Sigmoid colon (tissue), 7 donors: ENCODE measurements around the gene RASAL1. TPM values are rescaled to one million over a fixed set of nuclear protein-coding genes. Genes with fewer than 3 reads are reported as not detected.

Experiments
- DNase-seq: peaks from one replicate; pipeline ENCODE4 v3.0.0-alpha.2; 2019
- H3K27ac ChIP-seq, 4 donors: fragments of 200-600 bp; sonication (generic); one replicate each; pipeline ENCODE4 v1.5.1; 2016 to 2019; ENCODE audit warnings: mild to moderate bottlenecking in 1 of 4
- H3K27me3 ChIP-seq, 3 donors: fragments of 200-600 bp; sonication (generic); one replicate each; pipeline ENCODE4 v1.5.1; 2019; ENCODE audit warnings: mild to moderate bottlenecking in 1 of 3
- H3K36me3 ChIP-seq, 4 donors: fragments of 200-600 bp; sonication (generic); one replicate each; pipeline ENCODE4 v1.5.1; 2016 to 2019
- H3K4me1 ChIP-seq, 4 donors: fragments of 200-600 bp; sonication (generic); one replicate each; pipeline ENCODE4 v1.5.1; 2017 to 2019
- H3K4me3 ChIP-seq, 4 donors: fragments of 200-600 bp; sonication (generic); one replicate each; pipeline ENCODE4 v1.5.1; 2017 to 2019; ENCODE audit warnings: mild to moderate bottlenecking in 2 of 4, moderate library complexity in 1 of 4
- H3K9me3 ChIP-seq, 4 donors: fragments of 200-600 bp in 3 of 4; sonication (generic) in 3 of 4; one replicate each; pipeline versions ENCODE4 v1.5.1 to v1.6.1; 2013 to 2019
- EP300 ChIP-seq, 4 donors: sonication (generic); formaldehyde crosslinking; IDR thresholded peaks; one replicate each; pipeline ENCODE4 v1.6.1; 2017; ENCODE audit warnings: antibody characterized with exemption in 4 of 4
- POLR2A ChIP-seq, 2 donors: fragments of 450-650 bp; IDR thresholded peaks; one replicate each; pipeline ENCODE4 v1.6.1; 2016; ENCODE audit warnings: antibody characterized with exemption in 2 of 2, mild to moderate bottlenecking in 2 of 2, moderate library complexity in 2 of 2
- POLR2AphosphoS5 ChIP-seq, 4 donors: sonication (generic); formaldehyde crosslinking; IDR thresholded peaks; one replicate each; pipeline ENCODE4 v1.6.1; 2017; ENCODE audit warnings: antibody characterized with exemption in 4 of 4
- WGBS, 2 donors: extraction: QIAGEN DNeasy Blood & Tissue Kit; methylation state at CpG; one replicate each; pipeline ENCODE4 v1.1.7; 2013; 5-methylcytosine and 5-hydroxymethylcytosine counted together
- intact Hi-C: fragments of 100-400 bp; cut with DNase I; formaldehyde crosslinking; loops from one replicate; pipeline ENCODE4 v1.15.1; 2023
- polyA plus RNA-seq, 3 donors: library from polyadenylated mRNA; stranded (reverse); fragments of 200-250 nt; gene quantifications; one replicate each; pipeline ENCODE4 v1.2.3, GENCODE V29; 2013
- total RNA-seq, 4 donors: library from RNA; depleted of rRNA; stranded (reverse); fragments of >200 nt; gene quantifications; one replicate each; pipeline ENCODE4 v1.1.0, GENCODE V29; 2016
- TF ChIP-seq, protein P1 (sequence below), 4 experiments: fragments of 450-650 bp in 3 of 4; fragments of 200-600 bp in 1 of 4; IDR thresholded peaks; one replicate each; pipeline ENCODE4 v1.5.1; 2016 to 2019; ENCODE audit warnings: antibody characterized with exemption in 4 of 4, mild to moderate bottlenecking in 3 of 4, moderate library complexity in 2 of 4
- donor health status: healthy with polysubstance abuse.
- donor health status: Bipolar disorder and iron deficiency.
- donor health status: healthy.

Gene RASAL1
- total and polyA plus RNA-seq, 7 donors, result under 0.01 to 10.5 (median 3.0) TPM; not detected in 2

DNA sequence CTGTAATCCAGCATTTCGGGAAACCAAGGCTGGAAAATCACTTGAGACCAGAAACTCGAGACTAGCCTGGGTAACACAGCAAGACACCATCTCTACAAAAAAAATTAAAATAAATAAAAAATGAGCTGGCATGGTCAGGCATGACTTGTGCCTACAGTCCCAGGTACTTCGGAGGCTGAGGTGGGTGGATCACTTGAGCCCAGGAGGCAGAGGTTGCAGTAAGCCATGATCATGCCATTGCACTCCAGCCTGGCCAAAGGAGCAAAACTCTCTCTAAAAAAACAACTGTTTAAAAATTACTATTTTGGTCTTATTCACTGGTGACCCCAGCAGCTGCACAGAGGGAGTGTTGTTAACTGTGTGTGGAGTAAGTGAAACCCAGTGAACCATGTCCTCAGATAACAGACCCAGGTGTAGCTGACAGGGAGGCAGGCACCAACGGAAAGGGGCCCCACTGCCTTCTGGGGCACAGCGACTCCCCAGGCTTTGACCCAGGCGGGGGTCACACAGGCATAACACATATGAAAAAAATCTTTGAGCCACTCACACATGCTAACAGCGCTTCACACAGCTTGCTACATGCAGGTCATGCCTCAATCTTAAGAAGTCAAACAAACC lies 37.6 kb upstream of the RASAL1 start:
- no peaks in the 10 kb centered on the region for H3K4me1 ChIP-seq
- H3K4me3 ChIP-seq, result no peak overlapping the region
- peaks cover 72 to 97% (median 81%) of the 10 kb centered on the region in 4 donors for H3K36me3 ChIP-seq
- no peaks in the 10 kb centered on the region for H3K9me3 ChIP-seq
- H3K27me3 ChIP-seq, result no peaks in the 10 kb centered on the region
- no peak for TF ChIP-seq POLR2AphosphoS5 (IDR thresholded peaks at IDR 0.05)
- TF ChIP-seq EP300 (IDR thresholded peaks at IDR 0.05), result no peak
- no peak for TF ChIP-seq POLR2A (IDR thresholded peaks at IDR 0.05)
- TF ChIP-seq, protein P1, sequence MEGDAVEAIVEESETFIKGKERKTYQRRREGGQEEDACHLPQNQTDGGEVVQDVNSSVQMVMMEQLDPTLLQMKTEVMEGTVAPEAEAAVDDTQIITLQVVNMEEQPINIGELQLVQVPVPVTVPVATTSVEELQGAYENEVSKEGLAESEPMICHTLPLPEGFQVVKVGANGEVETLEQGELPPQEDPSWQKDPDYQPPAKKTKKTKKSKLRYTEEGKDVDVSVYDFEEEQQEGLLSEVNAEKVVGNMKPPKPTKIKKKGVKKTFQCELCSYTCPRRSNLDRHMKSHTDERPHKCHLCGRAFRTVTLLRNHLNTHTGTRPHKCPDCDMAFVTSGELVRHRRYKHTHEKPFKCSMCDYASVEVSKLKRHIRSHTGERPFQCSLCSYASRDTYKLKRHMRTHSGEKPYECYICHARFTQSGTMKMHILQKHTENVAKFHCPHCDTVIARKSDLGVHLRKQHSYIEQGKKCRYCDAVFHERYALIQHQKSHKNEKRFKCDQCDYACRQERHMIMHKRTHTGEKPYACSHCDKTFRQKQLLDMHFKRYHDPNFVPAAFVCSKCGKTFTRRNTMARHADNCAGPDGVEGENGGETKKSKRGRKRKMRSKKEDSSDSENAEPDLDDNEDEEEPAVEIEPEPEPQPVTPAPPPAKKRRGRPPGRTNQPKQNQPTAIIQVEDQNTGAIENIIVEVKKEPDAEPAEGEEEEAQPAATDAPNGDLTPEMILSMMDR (IDR thresholded peaks at IDR 0.05), result no peak
- no peak overlapping the region for H3K27ac ChIP-seq
- intact Hi-C loops, result no loop called here
- DNase-seq, result no peak
- 85 to 94% methylated on average over 7 of the region's 7 CpGs for WGBS, 2 donors

DNA sequence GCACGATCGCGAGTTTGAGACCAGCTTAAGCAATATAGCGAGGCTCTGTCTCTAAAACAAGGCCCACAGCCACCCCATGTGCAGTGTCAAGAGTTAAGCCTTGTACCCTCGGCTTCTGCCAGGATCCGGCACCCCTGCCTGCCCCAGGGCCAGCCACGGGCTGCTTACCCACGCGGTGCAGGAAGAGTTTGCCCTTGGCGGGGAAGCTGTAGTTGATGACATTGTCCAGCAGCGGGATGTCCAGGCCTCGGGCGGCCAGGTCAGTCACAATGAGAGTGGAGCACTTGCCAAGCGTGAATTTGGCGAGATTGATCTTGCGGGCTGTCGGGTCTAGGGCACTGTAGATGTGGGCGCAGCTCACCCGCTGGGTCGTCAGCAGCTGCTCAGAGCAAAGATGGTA lies 36.6 kb upstream of the RASAL1 start:
- H3K27me3 ChIP-seq, result no peaks in the 10 kb centered on the region
- H3K36me3 ChIP-seq, result peaks cover 72 to 97% (median 79%) of the 10 kb centered on the region in 4 donors
- H3K27ac ChIP-seq, result no peak overlapping the region
- no peak overlapping the region for H3K4me3 ChIP-seq
- intact Hi-C loops, result no loop called here
- no peaks in the 10 kb centered on the region for H3K4me1 ChIP-seq
- H3K9me3 ChIP-seq, result no peaks in the 10 kb centered on the region
- 95 to 96% methylated on average over 20 of the region's 20 CpGs for WGBS, 2 donors
- TF ChIP-seq POLR2A (IDR thresholded peaks at IDR 0.05) (no peak), EP300 (IDR thresholded peaks at IDR 0.05) (no peak), POLR2AphosphoS5 (IDR thresholded peaks at IDR 0.05) (no peak)
- TF ChIP-seq, protein P1 (IDR thresholded peaks at IDR 0.05), result no peak
- DNase-seq, result no peak

DNA sequence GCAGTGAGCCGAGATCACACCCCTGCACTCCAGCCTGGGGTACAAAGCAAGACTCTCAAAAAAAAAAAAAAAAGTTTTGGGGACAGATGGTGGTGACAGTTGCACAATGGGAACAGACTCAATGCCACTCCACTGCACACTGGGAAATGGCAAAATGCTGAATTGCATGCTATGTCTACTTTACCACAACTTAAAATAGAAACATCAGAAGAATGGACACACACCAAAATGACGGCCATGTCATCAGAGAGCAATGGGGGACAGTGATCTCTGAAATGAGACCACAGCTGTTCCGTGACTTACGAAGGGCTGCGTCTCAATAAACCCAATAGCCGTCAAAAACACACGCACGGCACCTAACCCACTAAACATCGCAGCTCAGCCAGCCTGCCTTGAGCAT lies 36.0 kb upstream of the RASAL1 start:
- H3K4me1 ChIP-seq, result no peaks in the 10 kb centered on the region
- intact Hi-C loops, result no loop called here
- no peak overlapping the region for H3K4me3 ChIP-seq
- 78 to 97% methylated on average over 9 of the region's 9 CpGs for WGBS, 2 donors
- no peak overlapping the region for H3K27ac ChIP-seq
- DNase-seq, result no peak
- H3K36me3 ChIP-seq, result peaks cover 69 to 97% (median 77%) of the 10 kb centered on the region in 4 donors
- H3K9me3 ChIP-seq, result no peaks in the 10 kb centered on the region
- TF ChIP-seq, protein P1 (IDR thresholded peaks at IDR 0.05), result no peak
- no peak for TF ChIP-seq POLR2AphosphoS5 (IDR thresholded peaks at IDR 0.05)
- H3K27me3 ChIP-seq, result no peaks in the 10 kb centered on the region

DNA sequence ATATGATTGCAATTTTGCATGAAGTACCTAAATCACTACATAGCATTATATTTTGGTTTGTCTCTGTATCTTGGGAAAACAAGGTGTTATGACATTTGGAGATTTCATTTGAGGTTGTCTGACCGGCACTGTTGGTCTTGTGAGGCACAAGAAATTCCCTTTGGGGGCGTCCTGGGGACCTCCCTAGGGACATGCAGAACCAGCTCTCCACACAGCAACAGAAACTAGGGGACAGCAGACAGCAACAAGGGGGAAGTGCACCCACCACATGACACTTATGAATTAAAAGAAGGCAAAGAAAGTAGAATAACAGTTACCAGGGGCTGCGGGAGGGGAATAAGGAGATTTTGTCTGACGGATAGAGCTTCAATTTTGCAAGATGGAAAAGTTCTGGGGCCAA lies 35.4 kb upstream of the RASAL1 start:
- Histone ChIP-seq H3K27ac (no peak overlapping the region), H3K36me3 (peaks cover 67 to 97% (median 75%) of the 10 kb centered on the region in 4 donors), H3K9me3 (no peaks in the 10 kb centered on the region), H3K4me1 (no peaks in the 10 kb centered on the region), H3K27me3 (no peaks in the 10 kb centered on the region), H3K4me3 (no peak overlapping the region)
- 81 to 93% methylated on average over 4 of the region's 4 CpGs for WGBS, 2 donors
- intact Hi-C loops, result no loop called here
- no peak for DNase-seq
- TF ChIP-seq, protein P1 (IDR thresholded peaks at IDR 0.05), result no peak
- no peak for TF ChIP-seq EP300 (IDR thresholded peaks at IDR 0.05)
- TF ChIP-seq POLR2AphosphoS5 (IDR thresholded peaks at IDR 0.05), result no peak

DNA sequence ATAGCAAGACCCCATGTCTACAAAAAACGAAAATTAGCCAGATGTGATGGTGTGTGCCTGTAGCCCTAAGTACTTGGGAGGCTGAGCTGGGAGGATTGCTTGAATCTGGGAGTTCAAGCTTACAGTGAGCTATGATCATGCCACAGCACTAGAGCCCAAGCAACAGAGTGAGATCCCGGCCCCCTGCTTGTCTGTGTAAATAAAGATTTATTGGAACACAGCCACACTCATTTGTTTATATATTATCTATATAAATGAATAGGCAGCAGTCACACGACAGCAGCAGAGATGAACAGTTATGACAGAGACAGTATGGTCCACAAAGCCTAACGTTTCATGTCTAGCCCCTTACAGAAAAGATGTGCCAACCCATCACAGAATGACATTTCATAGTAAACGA lies 34.9 kb upstream of the RASAL1 start:
- DNase-seq, result no peak
- H3K4me3 ChIP-seq, result no peak overlapping the region
- intact Hi-C loops, result no loop called here
- no peaks in the 10 kb centered on the region for H3K4me1 ChIP-seq
- peaks cover 72 to 99% (median 77%) of the 10 kb centered on the region in 4 donors for H3K36me3 ChIP-seq
- H3K27me3 ChIP-seq, result no peaks in the 10 kb centered on the region
- no peaks in the 10 kb centered on the region for H3K9me3 ChIP-seq
- TF ChIP-seq POLR2AphosphoS5 (IDR thresholded peaks at IDR 0.05) (no peak), POLR2A (IDR thresholded peaks at IDR 0.05) (no peak), EP300 (IDR thresholded peaks at IDR 0.05) (no peak)
- TF ChIP-seq, protein P1 (IDR thresholded peaks at IDR 0.05), result no peak
- 87 to 89% methylated on average over 5 of the region's 5 CpGs for WGBS, 2 donors
- H3K27ac ChIP-seq, result no peak overlapping the region
